Calu3 (cell line): ENCODE measurements around the gene RAMP3. TPM values are rescaled to one million over a fixed set of nuclear protein-coding genes. Genes with fewer than 3 reads are reported as not detected.

Source experiments
- BruUV-seq: library from RNA; stranded (reverse); fragments of 400-500 nt; replicated peaks from 2 replicates; lab custom pipeline; 2021; lab: Mats Ljungman, UMichigan
- CTCF ChIA-PET: fragments of 300-600 bp; sonication (Branson Sonifier 250); formaldehyde crosslinking; loops from one replicate; lab custom pipeline; 2022; ENCODE audit warnings: antibody characterized with exemption; lab: Charles Lee
- DNase-seq: peaks from one replicate; pipeline ENCODE4 v3.0.0; 2022
- H3K27ac Mint-ChIP-seq: one replicate; pipeline ENCODE4 v1.8.0; 2022; ENCODE audit warnings: mixed read lengths; ENCODE audit not compliant: unreplicated experiment
- H3K27me3 Mint-ChIP-seq: one replicate; pipeline ENCODE4 v1.8.0; 2022; ENCODE audit warnings: mixed read lengths; ENCODE audit not compliant: unreplicated experiment
- H3K36me3 Mint-ChIP-seq: one replicate; pipeline ENCODE4 v1.8.0; 2022; ENCODE audit warnings: mild to moderate bottlenecking, moderate library complexity, mixed read lengths; ENCODE audit not compliant: insufficient read depth, unreplicated experiment
- H3K4me1 Mint-ChIP-seq: one replicate; pipeline ENCODE4 v1.8.0; 2022; ENCODE audit warnings: mild to moderate bottlenecking, low read depth, mixed read lengths; ENCODE audit not compliant: unreplicated experiment
- H3K4me3 Mint-ChIP-seq: one replicate; pipeline ENCODE4 v1.8.0; 2022; ENCODE audit warnings: mild to moderate bottlenecking, low read depth, moderate library complexity, mixed read lengths; ENCODE audit not compliant: unreplicated experiment
- H3K9me3 Mint-ChIP-seq: one replicate; pipeline ENCODE4 v1.8.0; 2022; ENCODE audit warnings: low read depth, mixed read lengths; ENCODE audit not compliant: unreplicated experiment
- intact Hi-C: fragments of 100-400 bp; cut with micrococcal nuclease; formaldehyde crosslinking; loops from one replicate; pipeline ENCODE4 v1.10.0; 2022; ENCODE audit not compliant: unreplicated experiment
- total RNA-seq: library from RNA; stranded (reverse); gene quantifications from 2 replicates; pipeline ENCODE4 v1.2.3, GENCODE V29; 2022
- TF ChIP-seq, protein P1 (sequence below): fragments of 200-600 bp; IDR thresholded peaks from one replicate; pipeline ENCODE4 v1.8.0; 2022; ENCODE audit warnings: antibody characterized with exemption; ENCODE audit not compliant: unreplicated experiment

Gene RAMP3
- total RNA-seq, 1 experiment from 2014 or later = not detected

DNA sequence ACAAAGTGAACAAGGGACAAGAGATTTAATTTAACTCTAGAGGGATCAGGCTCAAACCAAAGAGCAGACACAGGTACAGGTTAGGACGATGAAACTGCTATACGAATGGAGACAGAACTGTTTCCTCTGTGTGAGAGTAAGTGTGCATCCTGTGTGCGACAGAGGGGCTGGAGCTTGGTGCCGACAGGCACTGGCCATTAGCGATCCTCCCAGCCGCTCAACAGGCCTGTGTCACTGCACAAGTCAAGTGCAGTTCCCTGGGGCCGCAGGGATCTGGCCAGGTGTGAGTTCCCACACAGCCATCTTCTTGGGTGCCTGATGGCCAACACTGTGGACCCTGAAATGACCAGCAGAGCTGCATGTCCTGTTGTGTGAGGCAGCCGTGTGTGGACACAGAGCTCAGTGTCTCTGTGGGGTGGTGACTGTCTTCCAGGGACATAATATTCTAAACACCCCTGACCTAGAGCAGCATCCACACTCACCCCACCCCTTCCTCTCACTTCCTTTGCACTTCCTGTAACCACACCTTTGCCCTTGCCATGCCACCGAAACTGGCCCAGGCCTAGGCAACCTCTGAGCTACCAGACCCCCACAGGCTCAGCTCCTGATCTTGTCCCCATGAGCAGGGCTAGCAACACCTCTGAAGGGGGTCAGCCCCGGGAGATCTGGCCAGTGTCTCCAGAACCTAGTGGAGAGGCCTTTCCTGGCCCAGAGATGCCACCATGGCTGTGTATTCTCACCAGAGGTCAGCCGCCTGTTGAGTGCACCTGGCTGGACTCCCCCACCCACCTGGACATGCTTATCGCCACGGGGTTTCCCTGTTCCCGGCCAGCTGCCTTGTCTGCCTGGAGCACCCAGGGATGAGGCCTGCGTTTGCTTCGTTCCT is 34.4 kb upstream of the RAMP3 start:
- H3K27ac Mint-ChIP-seq = no peak overlapping the region

DNA sequence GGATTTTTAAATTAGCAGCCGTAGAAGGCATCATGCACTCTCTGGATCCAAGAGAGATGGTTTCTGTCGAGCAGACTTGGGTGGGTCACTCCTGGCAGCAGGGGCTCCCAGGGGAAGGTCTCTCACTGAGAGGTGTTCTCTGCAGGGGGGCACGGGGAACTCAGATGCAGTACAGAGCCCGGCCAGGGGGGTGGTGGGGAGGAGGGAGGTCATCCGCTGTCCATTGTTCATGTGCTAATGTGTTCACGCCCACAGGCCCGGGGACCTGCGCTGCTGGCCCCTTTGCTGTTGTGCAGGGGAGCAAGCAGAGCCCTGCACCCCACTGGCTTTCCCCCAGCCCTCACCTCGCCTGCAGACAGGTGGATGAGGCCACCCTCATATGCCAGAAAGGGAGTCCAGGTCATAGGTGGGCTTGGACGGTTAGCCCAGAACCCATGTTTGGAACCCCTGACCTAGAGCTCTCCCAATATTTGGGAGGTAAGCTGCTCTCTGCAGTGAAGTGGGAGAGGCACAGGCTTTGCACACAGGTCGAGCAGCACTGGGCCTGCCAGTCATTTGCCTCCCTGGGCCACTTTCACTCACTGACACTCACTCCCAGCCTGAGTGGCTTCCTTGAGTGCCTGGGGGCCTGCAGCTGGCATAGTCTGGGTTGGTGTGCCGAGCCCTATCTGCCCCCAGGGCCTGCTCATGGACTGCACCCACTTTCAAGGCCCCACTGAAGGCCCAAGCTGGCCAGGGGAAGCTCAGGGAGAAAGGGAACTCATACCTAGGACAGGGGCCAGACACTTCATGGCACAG is 33.5 kb upstream of the RAMP3 start:
- H3K4me1 Mint-ChIP-seq = no peaks in the 10 kb centered on the region
- CTCF ChIA-PET = interaction anchor here (0.7 to 1.0 kb wide), 2 partner anchors 12 to 23 kb away, joined by 3 to 5 read pairs; no protein-coding TSS in a partner anchor
- H3K27me3 Mint-ChIP-seq = no peaks in the 10 kb centered on the region
- H3K36me3 Mint-ChIP-seq = no peaks in the 10 kb centered on the region
- TF ChIP-seq, protein P1, sequence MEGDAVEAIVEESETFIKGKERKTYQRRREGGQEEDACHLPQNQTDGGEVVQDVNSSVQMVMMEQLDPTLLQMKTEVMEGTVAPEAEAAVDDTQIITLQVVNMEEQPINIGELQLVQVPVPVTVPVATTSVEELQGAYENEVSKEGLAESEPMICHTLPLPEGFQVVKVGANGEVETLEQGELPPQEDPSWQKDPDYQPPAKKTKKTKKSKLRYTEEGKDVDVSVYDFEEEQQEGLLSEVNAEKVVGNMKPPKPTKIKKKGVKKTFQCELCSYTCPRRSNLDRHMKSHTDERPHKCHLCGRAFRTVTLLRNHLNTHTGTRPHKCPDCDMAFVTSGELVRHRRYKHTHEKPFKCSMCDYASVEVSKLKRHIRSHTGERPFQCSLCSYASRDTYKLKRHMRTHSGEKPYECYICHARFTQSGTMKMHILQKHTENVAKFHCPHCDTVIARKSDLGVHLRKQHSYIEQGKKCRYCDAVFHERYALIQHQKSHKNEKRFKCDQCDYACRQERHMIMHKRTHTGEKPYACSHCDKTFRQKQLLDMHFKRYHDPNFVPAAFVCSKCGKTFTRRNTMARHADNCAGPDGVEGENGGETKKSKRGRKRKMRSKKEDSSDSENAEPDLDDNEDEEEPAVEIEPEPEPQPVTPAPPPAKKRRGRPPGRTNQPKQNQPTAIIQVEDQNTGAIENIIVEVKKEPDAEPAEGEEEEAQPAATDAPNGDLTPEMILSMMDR = no peak
- H3K4me3 Mint-ChIP-seq = no peak overlapping the region
- intact Hi-C loops = no loop called here
- peaks cover 2% of the 10 kb centered on the region for H3K9me3 Mint-ChIP-seq
- BruUV-seq = no TSS peak
- H3K27ac Mint-ChIP-seq = no peak overlapping the region
- no peak for DNase-seq

More for the DNA sequence above, 34.4 kb upstream of the RAMP3 start:
- H3K27me3 Mint-ChIP-seq = no peaks in the 10 kb centered on the region
- DNase-seq = no peak
- intact Hi-C loops = no loop called here
- TF ChIP-seq, protein P1 = no peak
- H3K36me3 Mint-ChIP-seq = no peaks in the 10 kb centered on the region
- H3K4me3 Mint-ChIP-seq = no peak overlapping the region
- BruUV-seq = no TSS peak
- no peaks in the 10 kb centered on the region for H3K4me1 Mint-ChIP-seq
- peaks cover 2% of the 10 kb centered on the region for H3K9me3 Mint-ChIP-seq
- CTCF ChIA-PET = interaction anchor here (0.7 to 1.0 kb wide), 2 partner anchors 12 to 24 kb away, joined by 3 to 5 read pairs; no protein-coding TSS in a partner anchor

DNA sequence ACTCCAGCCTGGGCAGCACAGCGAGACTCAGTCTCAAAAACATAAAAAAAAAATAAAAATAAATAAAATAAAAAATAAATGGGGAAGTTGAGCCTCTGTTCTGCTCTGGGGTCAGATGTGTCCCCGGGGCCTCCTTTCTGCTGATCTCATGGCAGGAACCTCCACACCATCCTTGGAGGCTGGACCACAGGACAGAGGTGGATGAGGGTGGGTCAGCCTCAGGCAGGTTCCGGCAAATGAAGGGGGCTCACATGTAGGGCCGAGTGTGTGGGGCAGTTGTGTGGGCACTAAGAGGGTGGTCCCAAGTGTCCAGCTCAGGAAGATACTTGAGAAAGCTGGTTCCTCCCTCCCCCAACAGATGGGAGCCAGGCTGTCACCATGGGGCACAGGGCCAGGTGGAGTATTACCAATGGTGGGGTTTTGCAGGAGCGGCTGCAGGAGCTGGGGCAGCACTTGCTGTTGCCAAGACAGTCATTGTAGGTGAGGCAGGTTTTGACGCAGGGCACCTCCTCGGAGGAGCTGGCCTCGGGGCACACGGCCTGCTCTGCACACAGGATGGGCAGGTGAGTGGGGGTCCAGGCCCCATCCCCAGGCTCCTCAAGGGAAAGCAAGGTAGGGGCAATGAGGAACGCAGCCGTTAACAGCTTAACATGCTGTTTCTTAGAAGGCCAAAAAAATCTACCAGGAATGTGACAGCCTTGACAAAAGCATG is 32.2 kb upstream of the RAMP3 start:
- Mint-ChIP-seq H3K9me3 (peaks cover 2% of the 10 kb centered on the region), H3K36me3 (no peaks in the 10 kb centered on the region), H3K4me1 (no peaks in the 10 kb centered on the region), H3K27ac (no peak overlapping the region), H3K4me3 (no peak overlapping the region), H3K27me3 (peaks cover 12% of the 10 kb centered on the region)
- DNase-seq = no peak
- CTCF ChIA-PET = interaction anchor here (0.8 kb wide), 1 partner anchor 10 kb away, joined by 3 read pairs; no protein-coding TSS in a partner anchor
- BruUV-seq = no TSS peak
- intact Hi-C loops = no loop called here
- TF ChIP-seq, protein P1 = no peak

DNA sequence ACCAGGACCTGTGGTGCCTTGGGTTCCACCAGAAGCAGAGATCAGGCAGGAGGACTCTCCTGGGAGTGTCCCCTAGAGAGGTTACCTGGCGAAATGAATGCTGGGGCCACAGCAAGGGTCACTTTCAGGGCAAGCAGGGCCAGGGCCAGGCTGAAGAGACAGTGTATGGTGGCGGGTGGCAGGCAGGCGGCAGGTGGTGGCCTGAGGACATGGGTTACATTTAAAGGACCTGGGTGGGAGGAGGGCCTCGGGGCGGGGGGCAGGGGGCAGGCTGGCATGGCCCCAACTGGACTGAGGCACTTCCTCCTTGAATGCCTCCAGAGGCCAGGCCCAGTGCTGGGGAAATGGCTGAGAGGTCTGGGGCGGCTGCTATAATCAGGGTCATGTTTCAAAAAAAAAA is 31.4 kb upstream of the RAMP3 start:
- no TSS peak for BruUV-seq
- Mint-ChIP-seq H3K4me3 (no peak overlapping the region), H3K27ac (no peak overlapping the region), H3K9me3 (peaks cover 1% of the 10 kb centered on the region), H3K36me3 (no peaks in the 10 kb centered on the region), H3K27me3 (peaks cover 21% of the 10 kb centered on the region), H3K4me1 (no peaks in the 10 kb centered on the region)
- no peak for DNase-seq
- TF ChIP-seq, protein P1 = no peak
- intact Hi-C loops = no loop called here
- CTCF ChIA-PET = no interaction called here
